Body of pancreas (tissue), 4 donors: Measurements from ENCODE around the gene KCNJ4. TPM values are rescaled to one million over a fixed set of nuclear protein-coding genes. Genes with fewer than 3 reads are reported as not detected.
A peak's percentile ranks its signal among the peaks of the same experiment; 100 is the strongest.
"Not testable (repeated sequence)": the region's sequence is repeated elsewhere in the genome, so short reads cannot be mapped to it uniquely, and the experiment has no call there.

Experiments
- ATAC-seq: fragments of 150-250 bp; one replicate; pipeline ENCODE4 v1.9.1; 2016
- DNase-seq, 4 donors: peaks; one replicate each; pipeline ENCODE4 v3.0.0-alpha.2; 2019
- H3K27ac ChIP-seq, 4 donors: fragments of 200-600 bp; sonication (generic); 1 replicate in 3 of 4; 2 replicates in 1 of 4; pipeline versions ENCODE4 v1.5.1 to v1.6.1; 2016 to 2019; ENCODE audit warnings: mild to moderate bottlenecking in 1 of 4, mixed read lengths in 1 of 4, moderate library complexity in 1 of 4
- H3K27me3 ChIP-seq, 2 donors: fragments of 200-600 bp; sonication (generic); one replicate each; pipeline ENCODE4 v1.6.0; 2016; ENCODE audit warnings: mild to moderate bottlenecking in 1 of 2
- H3K36me3 ChIP-seq, 2 donors: fragments of 200-600 bp; sonication (generic); replicated peaks in 1 of 2; 2 replicates each; pipeline ENCODE4 v1.5.1; 2016; ENCODE audit warnings: low read depth in 2 of 2; ENCODE audit not compliant: insufficient read depth in 1 of 2
- H3K4me1 ChIP-seq: fragments of 200-600 bp; sonication (generic); one replicate; pipeline ENCODE4 v1.6.0; 2016
- H3K4me3 ChIP-seq, 2 donors: fragments of 200-600 bp; sonication (generic); 1 replicate in 1 of 2; 2 replicates in 1 of 2; pipeline ENCODE4 v1.5.1; 2016 to 2019
- H3K9me3 ChIP-seq, 3 donors: fragments of 200-600 bp; sonication (generic); 1 replicate in 2 of 3; 2 replicates in 1 of 3; pipeline ENCODE4 v1.5.1; 2016
- CTCF ChIP-seq, 7 experiments: fragments of 450-650 bp in 4 of 7; fragments of 200-600 bp in 3 of 7; sonication (generic) in 3 of 7; IDR thresholded peaks; one replicate each; pipeline ENCODE4 v1.5.1; 2016 to 2019; ENCODE audit warnings: antibody characterized with exemption in 7 of 7
- POLR2A ChIP-seq, 3 donors: fragments of 450-650 bp; IDR thresholded peaks; one replicate each; pipeline ENCODE4 v1.6.1; 2016; ENCODE audit warnings: antibody characterized with exemption in 3 of 3, mild to moderate bottlenecking in 2 of 3
- WGBS, 2 donors: methylation state at CpG; one replicate each; pipeline ENCODE4 v1.1.5; 2017; 5-methylcytosine and 5-hydroxymethylcytosine counted together
- intact Hi-C: fragments of 100-400 bp; cut with DNase I; formaldehyde crosslinking; loops from one replicate; pipeline ENCODE4 v1.15.1; 2023
- total RNA-seq, 2 donors: library from RNA; depleted of rRNA; stranded (reverse); fragments of >200 nt; gene quantifications; one replicate each; pipeline ENCODE4 v1.1.0, GENCODE V29; 2016

The KCNJ4 gene
- total RNA-seq, 2 donors from 2014 or later, result not detected

DNA sequence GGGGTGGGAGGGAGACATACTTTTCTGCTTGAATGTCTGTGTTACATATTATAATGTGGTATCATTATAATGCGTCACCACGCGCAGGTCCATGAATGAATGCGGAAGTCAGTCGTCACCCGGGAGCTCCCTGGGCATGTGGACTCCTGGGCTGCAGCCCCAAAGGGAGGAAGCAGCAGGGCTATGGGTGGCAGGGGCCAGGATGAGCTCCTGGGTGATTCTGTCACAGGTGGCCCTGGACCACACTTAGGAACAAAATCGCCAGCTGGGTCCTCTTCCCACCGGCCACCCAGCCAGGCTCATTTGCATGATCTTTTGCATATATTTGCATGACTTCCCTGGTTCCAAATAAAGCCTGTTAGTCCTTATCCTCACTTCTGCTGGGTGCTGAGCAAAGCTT is 51.2 kb downstream of the KCNJ4 start:
- ATAC-seq (no peak), DNase-seq (no peak)
- H3K4me1 ChIP-seq, result peaks cover 17% of the 10 kb centered on the region
- no peaks in the 10 kb centered on the region for H3K36me3 ChIP-seq
- H3K9me3 ChIP-seq, result no peaks in the 10 kb centered on the region
- H3K27ac ChIP-seq, result no peak overlapping the region
- TF ChIP-seq CTCF (IDR thresholded peaks at IDR 0.05) (no peak), POLR2A (IDR thresholded peaks at IDR 0.05) (no peak)
- H3K27me3 ChIP-seq, result no peaks in the 10 kb centered on the region
- intact Hi-C loops, result no loop called here
- no peak overlapping the region for H3K4me3 ChIP-seq
- 84% methylated on average over 7 to 8 of the region's 8 CpGs for WGBS, 2 donors

- Histone ChIP-seq H3K27ac (no peak overlapping the region), H3K4me3 (no peak overlapping the region), H3K4me1 (peaks cover 19% of the 10 kb centered on the region), H3K9me3 (no peaks in the 10 kb centered on the region), H3K36me3 (no peaks in the 10 kb centered on the region), H3K27me3 (no peaks in the 10 kb centered on the region)
- 72 to 88% methylated on average over 12 of the region's 12 CpGs for WGBS, 2 donors
- ATAC-seq, result no peak
- no peak for TF ChIP-seq POLR2A (IDR thresholded peaks at IDR 0.05)
- TF ChIP-seq CTCF (IDR thresholded peaks at IDR 0.05), result no peak
- intact Hi-C loops, result no loop called here
- no peak for DNase-seq
Measured at GRCh38 chr22:38402204-38402603, 52.8 kb downstream of the KCNJ4 start.

GRCh38 chr22:38401336-38402084 is 53.5 kb downstream of the KCNJ4 start:
- intact Hi-C loops, result no loop called here
- Histone ChIP-seq H3K27ac (no peak overlapping the region), H3K27me3 (no peaks in the 10 kb centered on the region), H3K9me3 (no peaks in the 10 kb centered on the region), H3K4me1 (peaks cover 26% of the 10 kb centered on the region), H3K36me3 (no peaks in the 10 kb centered on the region), H3K4me3 (no peak overlapping the region)
- TF ChIP-seq POLR2A (IDR thresholded peaks at IDR 0.05), result no peak
- TF ChIP-seq CTCF (IDR thresholded peaks at IDR 0.05), result no peak
- WGBS, 2 donors, result 75 to 83% methylated on average over 7 to 9 of the region's 9 CpGs
- ATAC-seq (no peak), DNase-seq (no peak)

GRCh38 chr22:38400256-38400655 is 54.7 kb downstream of the KCNJ4 start:
- 2 to 25% methylated on average over 2 of the region's 2 CpGs for WGBS, 2 donors
- H3K27me3 ChIP-seq, H3K4me3 ChIP-seq, ATAC-seq, H3K36me3 ChIP-seq, DNase-seq, intact Hi-C loops, H3K9me3 ChIP-seq: not testable (repeated sequence)
- peak overlapping the region in 1 of 4 donors; percentile 96 for H3K27ac ChIP-seq
- peaks cover 39% of the 10 kb centered on the region for H3K4me1 ChIP-seq

DNA sequence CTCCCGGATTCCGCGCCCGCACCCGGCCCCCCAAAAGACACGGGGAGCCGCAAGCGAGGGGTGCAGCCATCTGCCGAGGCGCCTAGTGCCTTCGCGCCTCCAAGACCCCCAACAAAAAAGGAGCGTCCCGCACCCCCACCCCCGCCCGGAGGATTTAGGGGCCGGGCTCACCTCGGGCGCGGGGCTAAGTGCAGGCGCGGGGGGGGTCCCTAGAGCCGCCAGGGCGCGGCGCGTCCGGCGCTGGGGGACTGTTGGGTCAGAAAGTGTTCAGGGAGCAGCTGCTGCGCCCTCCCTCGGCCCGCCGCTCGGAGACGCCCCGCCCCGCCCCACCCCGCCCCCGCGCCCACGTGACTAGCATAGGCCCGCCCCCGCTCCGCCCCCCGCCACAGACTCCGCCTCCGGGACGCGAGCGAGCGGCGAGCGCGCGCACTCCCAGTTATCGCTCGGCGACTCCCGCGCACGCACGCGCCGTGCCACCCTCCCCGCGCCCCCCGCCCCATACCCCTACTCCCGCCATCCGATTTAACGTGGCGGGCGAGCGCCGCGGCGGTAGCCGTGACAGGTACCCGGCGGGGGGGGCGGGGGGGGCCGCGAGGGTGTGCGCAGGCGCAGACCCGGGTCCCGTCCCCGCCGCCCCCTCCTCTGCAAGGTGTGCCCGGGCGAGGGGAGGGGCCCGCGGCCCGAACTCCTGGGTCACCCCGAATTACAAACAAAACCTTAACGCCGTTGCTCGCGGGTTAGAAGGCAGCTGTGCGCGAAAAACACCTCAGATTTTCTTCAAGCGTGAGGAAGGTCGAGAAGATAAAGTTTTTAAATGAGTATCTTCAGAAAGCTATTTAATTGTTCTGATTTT is 56.2 kb downstream of the KCNJ4 start:
- H3K4me3 ChIP-seq, result peak overlapping the region; percentile 63 to 92
- 0 to 1% methylated on average over 17 to 80 of the region's 102 CpGs for WGBS, 2 donors
- intact Hi-C loops, result no loop called here
- peak overlapping the region; percentile 82 to 96 (median 92) for H3K27ac ChIP-seq
- no peaks in the 10 kb centered on the region for H3K36me3 ChIP-seq
- DNase-seq, result peak; percentile 87 to 96 (median 93)
- ATAC-seq, result peak; percentile 82
- no peaks in the 10 kb centered on the region for H3K9me3 ChIP-seq
- peaks cover 41% of the 10 kb centered on the region for H3K4me1 ChIP-seq
- H3K27me3 ChIP-seq, result no peaks in the 10 kb centered on the region
- peak; percentile 81 to 87 (median 83) for TF ChIP-seq POLR2A (IDR thresholded peaks at IDR 0.05)
- no peak for TF ChIP-seq CTCF (IDR thresholded peaks at IDR 0.05)

GRCh38 chr22:38398181-38398608 is 56.8 kb downstream of the KCNJ4 start:
- WGBS, 2 donors, result 0 to 1% methylated on average over 5 to 22 of the region's 48 CpGs
- Histone ChIP-seq H3K4me1 (peaks cover 41% of the 10 kb centered on the region), H3K4me3 (peak overlapping the region; percentile 63 to 92), H3K27ac (peak overlapping the region; percentile 82 to 96 (median 92))
- intact Hi-C loops, H3K36me3 ChIP-seq, H3K27me3 ChIP-seq, H3K9me3 ChIP-seq: not testable (repeated sequence)
- ATAC-seq (peak; percentile 77), DNase-seq (peak; percentile 78 to 82 (median 80))
